NCI-H1417 treated with DMSO at 0.1 percent for 48 hours (cell line): ENCODE results near the gene ADI1.
A peak's percentile ranks its signal among the peaks of the same experiment; 100 is the strongest.
"Not testable (repeated sequence)": the region's sequence is repeated elsewhere in the genome, so short reads cannot be mapped to it uniquely, and the experiment has no call there.

ENCODE experiments used
- DNase-seq: peaks from one replicate; lab custom pipeline; 2025; lab: John Stamatoyannopoulos, UW

ADI1 gene

GRCh38 chr2:3529316-3530025, 10.1 kb upstream of the ADI1 start:
- DNase-seq: no peak

GRCh38 chr2:3527886-3528785, 8.8 kb upstream of the ADI1 start:
- DNase-seq: no peak

GRCh38 chr2:3526871-3527270, 7.5 kb upstream of the ADI1 start:
- no peak for DNase-seq

GRCh38 chr2:3523551-3524041, 4.3 kb upstream of the ADI1 start:
- no peak for DNase-seq

- no peak for DNase-seq
Measured at GRCh38 chr2:3522961-3523421, 3.7 kb upstream of the ADI1 start.

GRCh38 chr2:3520591-3520990, 1.3 kb upstream of the ADI1 start:
- DNase-seq: no peak

GRCh38 chr2:3518496-3519254, 656 bp downstream of the ADI1 start:
- peak; percentile 96 for DNase-seq

- DNase-seq: no peak
Measured at GRCh38 chr2:3517948-3518495, 1.3 kb downstream of the ADI1 start.

- no peak for DNase-seq
Measured at GRCh38 chr2:3516831-3517230, 2.5 kb downstream of the ADI1 start.

- DNase-seq: not testable (repeated sequence)
Measured at GRCh38 chr2:3515438-3515837, 3.9 kb downstream of the ADI1 start.

- DNase-seq: no peak
Measured at GRCh38 chr2:3513026-3513810, 6.1 kb downstream of the ADI1 start.

GRCh38 chr2:3512086-3512485, 7.2 kb downstream of the ADI1 start:
- no peak for DNase-seq

- no peak for DNase-seq
Measured at GRCh38 chr2:3505771-3506170, 13.6 kb downstream of the ADI1 start.

GRCh38 chr2:3504741-3505140, 14.6 kb downstream of the ADI1 start:
- no peak for DNase-seq

- DNase-seq: no peak
Measured at GRCh38 chr2:3503483-3503882, 15.8 kb downstream of the ADI1 start.

- no peak for DNase-seq
Measured at GRCh38 chr2:3503046-3503445, 16.3 kb downstream of the ADI1 start.

- DNase-seq: no peak
Measured at GRCh38 chr2:3500326-3500899, 18.9 kb downstream of the ADI1 start.

GRCh38 chr2:3498783-3499394, 20.4 kb downstream of the ADI1 start:
- no peak for DNase-seq

- not testable (repeated sequence) for DNase-seq
Measured at GRCh38 chr2:3496708-3497080, 22.6 kb downstream of the ADI1 start.

- DNase-seq: no peak
Measured at GRCh38 chr2:3494984-3495666, 24.2 kb downstream of the ADI1 start.
